ENCODE data around the gene CHCHD3. TPM values are rescaled to one million over a fixed set of nuclear protein-coding genes. Genes with fewer than 3 reads are reported as not detected.

CHCHD3 gene
- total RNA-seq, 1 donor from 2014 or later: 90.8 TPM

DNA sequence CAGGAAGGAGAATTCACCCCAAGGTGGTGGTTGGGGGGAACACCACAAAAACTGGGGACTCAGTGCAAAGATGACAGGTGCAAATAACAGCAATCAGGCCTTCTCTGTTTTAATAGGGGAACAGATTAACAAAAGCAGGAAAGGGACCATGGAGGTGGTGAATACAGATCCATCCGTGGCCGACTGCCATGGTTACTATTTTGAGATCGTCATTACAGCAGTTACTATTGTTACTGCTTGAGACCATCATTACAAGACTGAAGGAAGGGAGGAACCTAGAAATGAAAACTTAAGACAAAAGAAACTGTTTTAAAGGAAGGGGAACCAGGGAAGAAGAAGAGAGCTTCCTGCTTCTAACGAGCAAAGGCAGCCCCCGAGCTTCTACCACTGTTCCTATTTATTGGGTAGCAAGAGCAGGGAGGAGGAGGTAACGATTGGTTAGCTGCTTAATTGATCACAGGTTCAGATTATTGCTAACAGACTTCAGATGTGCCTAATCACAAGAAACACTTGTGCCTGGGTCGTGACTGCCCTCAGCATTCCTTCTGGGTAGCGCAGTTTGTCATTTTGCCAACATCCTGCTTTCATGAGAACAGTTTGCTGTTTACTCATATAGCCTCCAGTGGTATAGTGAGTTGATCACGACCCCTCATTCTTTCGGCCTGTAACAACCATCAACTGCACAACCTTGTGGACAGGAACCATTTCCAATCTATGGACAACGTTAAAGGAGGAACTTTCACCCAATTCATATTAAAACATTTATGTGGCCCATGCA is 216.3 kb downstream of the CHCHD3 start:
- H3K9ac ChIP-seq (ENCODE audit: low read depth in 1 of 3, low read length in 3 of 3): no peak overlapping the region
- H3K27me3 ChIP-seq (ENCODE audit: control insufficient read depth in 3 of 3, insufficient read depth in 3 of 3, low read length in 3 of 3): no peaks in the 10 kb centered on the region
- no peak overlapping the region for H3K27ac ChIP-seq (ENCODE audit: low read depth, low read length)
- no peaks in the 10 kb centered on the region for H3K36me3 ChIP-seq (ENCODE audit: control insufficient read depth in 3 of 3, insufficient read depth in 3 of 3, low read length in 3 of 3)
- H3K4me3 ChIP-seq (ENCODE audit: low read length in 3 of 3): no peak overlapping the region
- H3K9me3 ChIP-seq (ENCODE audit: control insufficient read depth in 3 of 3, low read length in 3 of 3): no peaks in the 10 kb centered on the region
- peaks cover 6 to 20% (median 7%) of the 10 kb centered on the region in 3 donors for H3K4me1 ChIP-seq (ENCODE audit: control insufficient read depth in 3 of 3, insufficient read depth in 3 of 3, low read length in 3 of 3)

GRCh38 chr7:132861940-132862554 is 219.8 kb downstream of the CHCHD3 start:
- no peaks in the 10 kb centered on the region for H3K27me3 ChIP-seq (ENCODE audit: control insufficient read depth in 3 of 3, insufficient read depth in 3 of 3, low read length in 3 of 3)
- H3K27ac ChIP-seq (ENCODE audit: low read depth, low read length): no peak overlapping the region
- H3K9ac ChIP-seq (ENCODE audit: low read depth in 1 of 3, low read length in 3 of 3): no peak overlapping the region

DNA sequence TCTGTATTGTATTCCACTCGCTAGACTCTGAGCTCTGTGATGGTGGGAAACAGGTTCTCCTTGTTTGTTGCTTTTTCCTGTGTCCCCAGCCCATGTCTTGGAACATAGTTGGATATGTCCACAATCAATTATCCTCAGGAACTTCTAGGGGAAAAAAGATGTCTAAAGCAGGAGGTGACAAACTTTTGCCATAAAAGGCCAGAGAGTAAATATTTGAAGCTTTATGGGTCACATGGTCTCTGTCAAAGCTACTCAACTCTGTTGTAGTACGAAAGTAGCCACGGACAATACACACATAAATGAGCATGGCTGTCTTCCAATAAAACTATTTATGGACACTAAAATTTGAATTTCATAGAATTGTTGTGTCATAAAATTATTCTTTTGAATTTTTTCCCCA is 220.5 kb downstream of the CHCHD3 start:
- no peak overlapping the region for H3K4me3 ChIP-seq (ENCODE audit: low read length in 3 of 3)
- no peak overlapping the region for H3K27ac ChIP-seq (ENCODE audit: low read depth, low read length)
- H3K9me3 ChIP-seq (ENCODE audit: control insufficient read depth in 3 of 3, low read length in 3 of 3): no peaks in the 10 kb centered on the region
- H3K27me3 ChIP-seq (ENCODE audit: control insufficient read depth in 3 of 3, insufficient read depth in 3 of 3, low read length in 3 of 3): no peaks in the 10 kb centered on the region
- H3K9ac ChIP-seq (ENCODE audit: low read depth in 1 of 3, low read length in 3 of 3): no peak overlapping the region
- no peaks in the 10 kb centered on the region for H3K36me3 ChIP-seq (ENCODE audit: control insufficient read depth in 3 of 3, insufficient read depth in 3 of 3, low read length in 3 of 3)
- H3K4me1 ChIP-seq (ENCODE audit: control insufficient read depth in 3 of 3, insufficient read depth in 3 of 3, low read length in 3 of 3): peaks cover 6 to 15% (median 7%) of the 10 kb centered on the region in 3 donors

More at GRCh38 chr7:132861940-132862554, 219.8 kb downstream of the CHCHD3 start:
- H3K4me3 ChIP-seq (ENCODE audit: low read length in 3 of 3): no peak overlapping the region
- peaks cover 6 to 20% (median 7%) of the 10 kb centered on the region in 3 donors for H3K4me1 ChIP-seq (ENCODE audit: control insufficient read depth in 3 of 3, insufficient read depth in 3 of 3, low read length in 3 of 3)
- no peaks in the 10 kb centered on the region for H3K9me3 ChIP-seq (ENCODE audit: control insufficient read depth in 3 of 3, low read length in 3 of 3)
- no peaks in the 10 kb centered on the region for H3K36me3 ChIP-seq (ENCODE audit: control insufficient read depth in 3 of 3, insufficient read depth in 3 of 3, low read length in 3 of 3)

GRCh38 chr7:132859199-132859598 is 222.7 kb downstream of the CHCHD3 start:
- no peaks in the 10 kb centered on the region for H3K27me3 ChIP-seq (ENCODE audit: control insufficient read depth in 3 of 3, insufficient read depth in 3 of 3, low read length in 3 of 3)
- H3K27ac ChIP-seq (ENCODE audit: low read depth, low read length): no peak overlapping the region
- no peak overlapping the region for H3K9ac ChIP-seq (ENCODE audit: low read depth in 1 of 3, low read length in 3 of 3)
- no peaks in the 10 kb centered on the region for H3K9me3 ChIP-seq (ENCODE audit: control insufficient read depth in 3 of 3, low read length in 3 of 3)
- no peaks in the 10 kb centered on the region for H3K36me3 ChIP-seq (ENCODE audit: control insufficient read depth in 3 of 3, insufficient read depth in 3 of 3, low read length in 3 of 3)
- no peaks in the 10 kb centered on the region for H3K4me1 ChIP-seq (ENCODE audit: control insufficient read depth in 3 of 3, insufficient read depth in 3 of 3, low read length in 3 of 3)
- no peak overlapping the region for H3K4me3 ChIP-seq (ENCODE audit: low read length in 3 of 3)

- H3K27me3 ChIP-seq (ENCODE audit: control insufficient read depth in 3 of 3, insufficient read depth in 3 of 3, low read length in 3 of 3): no peaks in the 10 kb centered on the region
- H3K9ac ChIP-seq (ENCODE audit: low read depth in 1 of 3, low read length in 3 of 3): no peak overlapping the region
- H3K4me1 ChIP-seq (ENCODE audit: control insufficient read depth in 3 of 3, insufficient read depth in 3 of 3, low read length in 3 of 3): no peaks in the 10 kb centered on the region
- no peak overlapping the region for H3K4me3 ChIP-seq (ENCODE audit: low read length in 3 of 3)
- no peak overlapping the region for H3K27ac ChIP-seq (ENCODE audit: low read depth, low read length)
- H3K36me3 ChIP-seq (ENCODE audit: control insufficient read depth in 3 of 3, insufficient read depth in 3 of 3, low read length in 3 of 3): no peaks in the 10 kb centered on the region
- H3K9me3 ChIP-seq (ENCODE audit: control insufficient read depth in 3 of 3, low read length in 3 of 3): no peaks in the 10 kb centered on the region
Observed at GRCh38 chr7:132858760-132859159, 223.1 kb downstream of the CHCHD3 start.

- H3K27me3 ChIP-seq (ENCODE audit: control insufficient read depth in 3 of 3, insufficient read depth in 3 of 3, low read length in 3 of 3): no peaks in the 10 kb centered on the region
- no peak overlapping the region for H3K9ac ChIP-seq (ENCODE audit: low read depth in 1 of 3, low read length in 3 of 3)
- H3K4me1 ChIP-seq (ENCODE audit: control insufficient read depth in 3 of 3, insufficient read depth in 3 of 3, low read length in 3 of 3): no peaks in the 10 kb centered on the region
- H3K4me3 ChIP-seq (ENCODE audit: low read length in 3 of 3): no peak overlapping the region
- H3K27ac ChIP-seq (ENCODE audit: low read depth, low read length): no peak overlapping the region
- no peaks in the 10 kb centered on the region for H3K36me3 ChIP-seq (ENCODE audit: control insufficient read depth in 3 of 3, insufficient read depth in 3 of 3, low read length in 3 of 3)
- H3K9me3 ChIP-seq (ENCODE audit: control insufficient read depth in 3 of 3, low read length in 3 of 3): no peaks in the 10 kb centered on the region
Observed at GRCh38 chr7:132858251-132858650, 223.6 kb downstream of the CHCHD3 start.

GRCh38 chr7:132857703-132858102 is 224.2 kb downstream of the CHCHD3 start:
- Histone ChIP-seq H3K9me3 (ENCODE audit: control insufficient read depth in 3 of 3, low read length in 3 of 3) (no peaks in the 10 kb centered on the region), H3K27ac (ENCODE audit: low read depth, low read length) (no peak overlapping the region), H3K9ac (ENCODE audit: low read depth in 1 of 3, low read length in 3 of 3) (no peak overlapping the region), H3K4me3 (ENCODE audit: low read length in 3 of 3) (no peak overlapping the region), H3K36me3 (ENCODE audit: control insufficient read depth in 3 of 3, insufficient read depth in 3 of 3, low read length in 3 of 3) (no peaks in the 10 kb centered on the region), H3K4me1 (ENCODE audit: control insufficient read depth in 3 of 3, insufficient read depth in 3 of 3, low read length in 3 of 3) (no peaks in the 10 kb centered on the region), H3K27me3 (ENCODE audit: control insufficient read depth in 3 of 3, insufficient read depth in 3 of 3, low read length in 3 of 3) (no peaks in the 10 kb centered on the region)

DNA sequence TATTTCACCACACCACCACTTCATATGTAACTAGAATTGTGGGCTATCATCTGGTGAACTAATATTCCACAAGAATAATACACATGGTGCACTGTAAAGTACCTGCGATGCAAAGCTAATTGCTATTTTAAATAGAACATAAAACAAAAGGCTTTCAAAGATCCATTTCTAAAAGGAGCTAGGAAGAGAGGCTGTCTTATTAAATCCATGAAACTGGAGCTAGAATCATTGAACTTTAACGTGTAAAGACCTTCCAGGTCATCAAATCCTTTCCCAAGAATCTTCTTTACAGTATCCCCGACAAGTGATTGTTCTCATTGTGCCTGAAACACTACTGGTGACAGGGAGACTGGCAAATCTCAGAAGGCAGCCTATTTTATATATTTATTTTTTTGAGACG is 224.9 kb downstream of the CHCHD3 start:
- Histone ChIP-seq H3K4me3 (ENCODE audit: low read length in 3 of 3) (no peak overlapping the region), H3K9ac (ENCODE audit: low read depth in 1 of 3, low read length in 3 of 3) (no peak overlapping the region), H3K36me3 (ENCODE audit: control insufficient read depth in 3 of 3, insufficient read depth in 3 of 3, low read length in 3 of 3) (no peaks in the 10 kb centered on the region), H3K27me3 (ENCODE audit: control insufficient read depth in 3 of 3, insufficient read depth in 3 of 3, low read length in 3 of 3) (no peaks in the 10 kb centered on the region), H3K4me1 (ENCODE audit: control insufficient read depth in 3 of 3, insufficient read depth in 3 of 3, low read length in 3 of 3) (no peaks in the 10 kb centered on the region), H3K27ac (ENCODE audit: low read depth, low read length) (no peak overlapping the region), H3K9me3 (ENCODE audit: control insufficient read depth in 3 of 3, low read length in 3 of 3) (no peaks in the 10 kb centered on the region)

DNA sequence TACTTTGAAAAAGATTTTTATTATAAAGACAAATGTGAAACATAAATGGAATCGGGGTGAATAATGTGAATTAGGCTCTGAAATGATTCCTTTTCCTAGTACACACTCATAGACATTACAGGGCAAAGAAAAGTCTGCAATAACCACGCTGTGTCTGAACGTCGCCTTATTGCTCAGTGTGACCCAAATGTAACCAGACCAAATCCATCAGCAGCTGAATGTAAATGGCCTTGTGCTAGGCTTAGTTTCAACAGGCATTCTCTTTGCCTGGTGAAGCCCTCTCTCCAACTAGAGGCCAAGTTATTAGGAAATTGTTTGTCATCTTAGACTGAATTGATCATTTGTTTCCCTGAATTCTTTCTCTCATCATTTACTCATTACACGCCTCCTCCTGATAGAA is 225.5 kb downstream of the CHCHD3 start:
- H3K9me3 ChIP-seq (ENCODE audit: control insufficient read depth in 3 of 3, low read length in 3 of 3): no peaks in the 10 kb centered on the region
- no peaks in the 10 kb centered on the region for H3K4me1 ChIP-seq (ENCODE audit: control insufficient read depth in 3 of 3, insufficient read depth in 3 of 3, low read length in 3 of 3)
- no peaks in the 10 kb centered on the region for H3K27me3 ChIP-seq (ENCODE audit: control insufficient read depth in 3 of 3, insufficient read depth in 3 of 3, low read length in 3 of 3)

GRCh38 chr7:132855901-132856300 is 226.0 kb downstream of the CHCHD3 start:
- no peaks in the 10 kb centered on the region for H3K4me1 ChIP-seq (ENCODE audit: control insufficient read depth in 3 of 3, insufficient read depth in 3 of 3, low read length in 3 of 3)
- no peaks in the 10 kb centered on the region for H3K36me3 ChIP-seq (ENCODE audit: control insufficient read depth in 3 of 3, insufficient read depth in 3 of 3, low read length in 3 of 3)
- no peaks in the 10 kb centered on the region for H3K9me3 ChIP-seq (ENCODE audit: control insufficient read depth in 3 of 3, low read length in 3 of 3)
- H3K4me3 ChIP-seq (ENCODE audit: low read length in 3 of 3): no peak overlapping the region
- no peak overlapping the region for H3K9ac ChIP-seq (ENCODE audit: low read depth in 1 of 3, low read length in 3 of 3)
- no peak overlapping the region for H3K27ac ChIP-seq (ENCODE audit: low read depth, low read length)
- no peaks in the 10 kb centered on the region for H3K27me3 ChIP-seq (ENCODE audit: control insufficient read depth in 3 of 3, insufficient read depth in 3 of 3, low read length in 3 of 3)

More for the DNA sequence above, 225.5 kb downstream of the CHCHD3 start:
- Histone ChIP-seq H3K9ac (ENCODE audit: low read depth in 1 of 3, low read length in 3 of 3) (no peak overlapping the region), H3K36me3 (ENCODE audit: control insufficient read depth in 3 of 3, insufficient read depth in 3 of 3, low read length in 3 of 3) (no peaks in the 10 kb centered on the region), H3K27ac (ENCODE audit: low read depth, low read length) (no peak overlapping the region), H3K4me3 (ENCODE audit: low read length in 3 of 3) (no peak overlapping the region)
